ENCODE data around the gene LNP1.

GRCh38 chr3:100370756-100371155, 30.6 kb upstream of the LNP1 start:
- TF ChIP-seq CTCF (IDR thresholded peaks at IDR 0.05; ENCODE audit: low read depth, low read length) (no peak), EZH2phosphoT487 (IDR thresholded peaks at IDR 0.05; ENCODE audit: low read depth) (no peak)
